K562 (cell line): Measurements from ENCODE around the gene ZACN. TPM values are rescaled to one million over a fixed set of nuclear protein-coding genes. Genes with fewer than 3 reads are reported as not detected.

ENCODE experiments used
- ATAC-seq: fragments of 200-7000 bp; cut with Tn5 transposase; 3 replicates; pipeline ENCODE4 v1.9.1; 2020; ENCODE audit warnings: moderate library complexity
- BruUV-seq: library from RNA; stranded (reverse); fragments of 400-500 nt; replicated peaks from 2 replicates; lab custom pipeline; 2021; lab: Mats Ljungman, UMichigan
- CTCF ChIA-PET: fragments of 300-600 bp; formaldehyde crosslinking; extraction: SDS; loops from one replicate; lab custom pipeline; 2021; ENCODE audit warnings: low intra/inter-chr PET ratio; lab: Yijun Ruan, JAX
- POLR2A ChIA-PET: fragments of 300-600, 350-650 bp; sonication (Branson Sonifier 250); formaldehyde crosslinking; extraction: SDS; loops from one replicate; lab custom pipeline; 2021; ENCODE audit warnings: antibody characterized with exemption, inconsistent platforms; lab: Yijun Ruan, JAX
- DNase-seq, 4 experiments: peaks; one replicate each; pipeline versions ENCODE4 v3.0.0 to v3.0.0-alpha.2; 2011 to 2018; ENCODE audit warnings: low spot score in 3 of 4, mixed read lengths in 3 of 4; ENCODE audit errors: extremely low read depth in 1 of 4
- FAIRE-seq: peaks from 2 replicates; lab custom pipeline; 2011; peaks lifted over from hg19 to GRCh38; lab: Jason Lieb, UNC
- H2AFZ ChIP-seq: 2 replicates; pipeline ENCODE4 v1.6.0; 2011; ENCODE audit warnings: low read depth, low read length, control low read depth, inconsistent platforms
- H3K27ac ChIP-seq: fragments of 200-600 bp; 3 replicates; pipeline ENCODE4 v1.8.0; 2011; ENCODE audit warnings: low read depth, mild to moderate bottlenecking, control low read depth, inconsistent platforms, low read length, moderate library complexity, mixed read lengths; ENCODE audit errors: extremely low read depth
- H3K27me3 ChIP-seq, 2 experiments: fragments of 300-600 bp in 1 of 2; 2 replicates in 1 of 2; 3 replicates in 1 of 2; pipeline versions ENCODE4 v1.6.0 to v1.8.0; 2011; ENCODE audit warnings: inconsistent platforms in 2 of 2, low read length in 2 of 2, mild to moderate bottlenecking in 1 of 2, mixed read lengths in 1 of 2, moderate library complexity in 1 of 2; ENCODE audit not compliant: control insufficient read depth in 2 of 2, insufficient read depth in 2 of 2
- H3K36me3 ChIP-seq: fragments of 300-600 bp; 3 replicates; pipeline ENCODE4 v1.8.0; 2011; ENCODE audit warnings: mild to moderate bottlenecking, low read length, inconsistent platforms; ENCODE audit not compliant: control insufficient read depth, insufficient read depth
- H3K4me1 ChIP-seq, 2 experiments: fragments of 200-600 bp in 1 of 2; replicated peaks in 1 of 2; 2 replicates in 1 of 2; 3 replicates in 1 of 2; pipeline versions ENCODE4 v1.5.1 to v1.8.0; 2011; ENCODE audit warnings: inconsistent platforms in 2 of 2, low read length in 2 of 2, mild to moderate bottlenecking in 1 of 2, mixed read lengths in 1 of 2, moderate library complexity in 1 of 2; ENCODE audit not compliant: control insufficient read depth in 2 of 2, insufficient read depth in 2 of 2
- H3K4me2 ChIP-seq: 2 replicates; pipeline ENCODE4 v1.6.1; 2011; ENCODE audit warnings: low read length, control low read depth, inconsistent platforms, mixed read lengths; ENCODE audit not compliant: insufficient read depth
- H3K4me3 ChIP-seq: fragments of 200-600 bp; sonication (generic), shearing (Covaris generic); 2 replicates; pipeline ENCODE4 v1.5.1; 2016; ENCODE audit warnings: control low read depth, inconsistent platforms
- H3K79me2 ChIP-seq: fragments of 200-600 bp; 3 replicates; pipeline ENCODE4 v1.8.0; 2011; ENCODE audit warnings: low read length, inconsistent platforms; ENCODE audit not compliant: control insufficient read depth, insufficient read depth
- H3K9ac ChIP-seq, 2 experiments: 2 replicates each; pipeline versions ENCODE4 v1.6.0 to v1.6.1; 2011; ENCODE audit warnings: low read depth in 2 of 2, low read length in 2 of 2, control low read depth in 1 of 2, inconsistent platforms in 1 of 2, mild to moderate bottlenecking in 1 of 2, mixed read lengths in 1 of 2; ENCODE audit not compliant: insufficient read depth in 1 of 2
- H3K9me1 ChIP-seq: one replicate; pipeline ENCODE4 v1.6.0; 2011; ENCODE audit warnings: inconsistent platforms, mild to moderate bottlenecking, low read length, moderate library complexity; ENCODE audit not compliant: control insufficient read depth, insufficient read depth
- H3K9me3 ChIP-seq: replicated peaks from 2 replicates; pipeline ENCODE4 v1.5.1; 2011; ENCODE audit warnings: low read depth, low read length, inconsistent platforms; ENCODE audit not compliant: control insufficient read depth, insufficient read depth
- H4K20me1 ChIP-seq: replicated peaks from 2 replicates; pipeline ENCODE4 v1.6.1; 2011; ENCODE audit warnings: low read length, inconsistent platforms, mixed read lengths; ENCODE audit not compliant: control insufficient read depth, insufficient read depth
- BCOR ChIP-seq: fragments of 450-650 bp; IDR thresholded peaks from 2 replicates; pipeline ENCODE4 v1.6.1; 2016
- MEIS2 ChIP-seq: fragments of 450-650 bp; IDR thresholded peaks from 2 replicates; pipeline ENCODE4 v1.6.1; 2014; ENCODE audit warnings: mild to moderate bottlenecking; ENCODE audit not compliant: partially characterized antibody
- ZNF133 ChIP-seq: fragments of 250-450 bp; sonication (Bioruptor Pico); IDR thresholded peaks from 2 replicates; pipeline ENCODE4 v1.4.0; 2020; ENCODE audit warnings: mild to moderate bottlenecking
- WGBS: fragments of 100-300 bp; shearing (Covaris generic); methylation state at CpG from one replicate; pipeline ENCODE4 v1.1.6; 2016; ENCODE audit warnings: low coverage, mixed read lengths; ENCODE audit not compliant: insufficient coverage; ENCODE audit errors: missing lambda C conversion rate; 5-methylcytosine and 5-hydroxymethylcytosine counted together
- in situ Hi-C: fragments of 300-500 bp; cut with MboI; formaldehyde crosslinking; loops from 4 replicates; pipeline ENCODE4 v1.15.0; 2018; ENCODE audit warnings: inconsistent platforms, mixed read lengths
- intact Hi-C: fragments of 100-400 bp; cut with micrococcal nuclease; formaldehyde crosslinking; loops from 2 replicates; pipeline ENCODE4 v1.14.2; 2022
- polyA plus RNA-seq, 8 experiments: library from polyadenylated mRNA; depleted of rRNA in 4 of 8; stranded (reverse) in 5 of 8; unstranded in 3 of 8; fragments of >200 nt; fragmentation: Nextera tagmentation in 2 of 8; fragmentation: Illumina TruSeq in 1 of 8; extraction: Ambion mirVana in 2 of 8; extraction: Trizol in 1 of 8; gene quantifications; 2 replicates each; pipeline versions ENCODE4 v1.2.1 to v1.2.3, GENCODE V29; 2011 to 2014; ENCODE audit warnings: inconsistent platforms in 1 of 8, missing spikeins in 1 of 8
- total RNA-seq, 7 experiments: library from RNA; depleted of rRNA in 6 of 7; stranded (reverse); fragments of >200 nt in 6 of 7; fragmentation: Illumina TruSeq in 2 of 7; extraction: Trizol in 2 of 7; gene quantifications; 2 replicates each; pipeline versions ENCODE4 v1.2.1 to v1.2.3, GENCODE V29; 2011 to 2021; ENCODE audit warnings: low replicate concordance in 1 of 7
- TF ChIP-seq, protein P1 (sequence below), 2 experiments: IDR thresholded peaks in 1 of 2; conservative IDR thresholded peaks in 1 of 2; 2 replicates each; pipeline ENCODE4 v1.6.1; 2016; ENCODE audit warnings: low read depth in 2 of 2, mild to moderate bottlenecking in 1 of 2, missing compliant biosample characterization in 1 of 2, missing genetic modification characterization in 1 of 2, moderate library complexity in 1 of 2
- TF ChIP-seq, protein P2 (sequence below): fragments of 450-650 bp; IDR thresholded peaks from 2 replicates; pipeline ENCODE4 v1.6.1; 2016

ZACN gene
- total and polyA plus RNA-seq, 9 of the 15 experiments (the other 6 are each of a cell fraction or from before 2014, with no cell fraction given), result 0.07 TPM; not detected in 8

DNA sequence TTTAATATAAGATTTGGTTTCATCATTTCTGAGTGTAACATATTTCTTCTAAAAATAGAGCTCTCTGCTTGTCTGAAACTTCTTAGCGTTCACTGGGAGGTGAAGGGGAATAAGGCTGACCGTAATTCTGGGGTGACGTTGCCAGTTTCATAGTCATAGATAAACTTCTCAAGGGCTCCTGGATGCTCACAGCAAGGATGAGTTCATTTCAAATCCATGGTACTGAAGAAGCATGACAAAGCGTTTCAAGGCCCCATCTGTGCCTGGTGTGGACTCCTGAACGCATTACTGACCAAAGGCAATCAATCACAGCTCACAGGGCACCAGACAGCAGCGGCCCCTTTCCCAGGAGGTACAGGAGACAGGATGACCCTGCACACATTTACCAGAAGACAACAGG lies 39.9 kb upstream of the ZACN start:
- H3K79me2 ChIP-seq, result no peaks in the 10 kb centered on the region
- ChIA-PET POLR2A (interaction anchor here (0.5 to 1.2 kb wide), 2 partner anchors 235 to 437 kb away, joined by 3 read pairs; no protein-coding TSS in a partner anchor), CTCF (no interaction called here)
- H3K9me1 ChIP-seq, result no peaks in the 10 kb centered on the region
- no peak overlapping the region for H3K9ac ChIP-seq
- in situ Hi-C loops (no loop called here), intact Hi-C loops (no loop called here)
- H3K4me1 ChIP-seq, result no peaks in the 10 kb centered on the region; a peak in 1 of 5 replicates
- TF ChIP-seq, protein P1, sequence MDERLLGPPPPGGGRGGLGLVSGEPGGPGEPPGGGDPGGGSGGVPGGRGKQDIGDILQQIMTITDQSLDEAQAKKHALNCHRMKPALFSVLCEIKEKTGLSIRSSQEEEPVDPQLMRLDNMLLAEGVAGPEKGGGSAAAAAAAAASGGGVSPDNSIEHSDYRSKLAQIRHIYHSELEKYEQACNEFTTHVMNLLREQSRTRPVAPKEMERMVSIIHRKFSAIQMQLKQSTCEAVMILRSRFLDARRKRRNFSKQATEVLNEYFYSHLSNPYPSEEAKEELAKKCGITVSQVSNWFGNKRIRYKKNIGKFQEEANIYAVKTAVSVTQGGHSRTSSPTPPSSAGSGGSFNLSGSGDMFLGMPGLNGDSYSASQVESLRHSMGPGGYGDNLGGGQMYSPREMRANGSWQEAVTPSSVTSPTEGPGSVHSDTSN (CRISPR knock-in tag; IDR thresholded peaks at IDR 0.05; ENCODE audit: low read depth), result no peak
- TF ChIP-seq, protein P1 (tag; conservative IDR thresholded peaks at IDR 0.05; ENCODE audit: low read depth), result peak; percentile 47
- TF ChIP-seq MEIS2 (peak; percentile 62), BCOR (no peak), ZNF133 (CRISPR knock-in tag) (no peak)
- TF ChIP-seq, protein P2, sequence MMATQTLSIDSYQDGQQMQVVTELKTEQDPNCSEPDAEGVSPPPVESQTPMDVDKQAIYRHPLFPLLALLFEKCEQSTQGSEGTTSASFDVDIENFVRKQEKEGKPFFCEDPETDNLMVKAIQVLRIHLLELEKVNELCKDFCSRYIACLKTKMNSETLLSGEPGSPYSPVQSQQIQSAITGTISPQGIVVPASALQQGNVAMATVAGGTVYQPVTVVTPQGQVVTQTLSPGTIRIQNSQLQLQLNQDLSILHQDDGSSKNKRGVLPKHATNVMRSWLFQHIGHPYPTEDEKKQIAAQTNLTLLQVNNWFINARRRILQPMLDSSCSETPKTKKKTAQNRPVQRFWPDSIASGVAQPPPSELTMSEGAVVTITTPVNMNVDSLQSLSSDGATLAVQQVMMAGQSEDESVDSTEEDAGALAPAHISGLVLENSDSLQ, result peak; percentile 42; the same call in 1 of the 2 replicates
- no peak overlapping the region for H3K27ac ChIP-seq
- WGBS, result 63% methylated on average over 6 of the region's 6 CpGs
- 0 out of 2 replicates have a peak, but pooled peaks cover 9% of the 10 kb centered on the region for H4K20me1 ChIP-seq
- ATAC-seq, result no peak; the same call in 2 of the 3 replicates
- no peaks in the 10 kb centered on the region for H3K9me3 ChIP-seq
- no peak overlapping the region for H3K4me3 ChIP-seq
- TSS peak; percentile 61 for BruUV-seq
- FAIRE-seq, result no peak
- H3K27me3 ChIP-seq, result no peaks in the 10 kb centered on the region
- H3K36me3 ChIP-seq, result peaks cover 62% of the 10 kb centered on the region
- no peak overlapping the region for H2AFZ ChIP-seq
- DNase-seq, result no peak
- no peak overlapping the region for H3K4me2 ChIP-seq
